ENCODE data around the gene SRGAP3. TPM values are rescaled to one million over a fixed set of nuclear protein-coding genes. Genes with fewer than 3 reads are reported as not detected.

Gene SRGAP3
- total RNA-seq, 2 donors from 2014 or later: 5.7 to 6.1 TPM

- Histone ChIP-seq H3K27ac (no peak overlapping the region), H3K27me3 (no peaks in the 10 kb centered on the region), H3K9ac (ENCODE audit: low read depth in 2 of 2, low read length in 2 of 2) (no peak overlapping the region), H3K9me3 (no peaks in the 10 kb centered on the region), H3K4me1 (no peaks in the 10 kb centered on the region), H3K36me3 (no peaks in the 10 kb centered on the region), H3K4me3 (no peak overlapping the region)
- intact Hi-C loops (cut with DNase I): loop anchor here (2.0 to 5.0 kb wide), 2 partner anchors 79 to 314 kb away; no protein-coding TSS in a partner anchor
- peak; percentile 57 for DNase-seq
- TF ChIP-seq CTCF (IDR thresholded peaks at IDR 0.05): peak; percentile 78
Observed at GRCh38 chr3:8987645-8988383, 261.6 kb downstream of the SRGAP3 start.

- intact Hi-C loops (cut with DNase I): loop anchor here (5.0 kb wide), 1 partner anchor 315 kb away; no protein-coding TSS in a partner anchor
Observed at GRCh38 chr3:8987226-8987625, 262.2 kb downstream of the SRGAP3 start.

GRCh38 chr3:8986741-8987140, 262.7 kb downstream of the SRGAP3 start:
- no peak overlapping the region for H3K27ac ChIP-seq
- H3K9me3 ChIP-seq: no peaks in the 10 kb centered on the region
- no peak overlapping the region for H3K9ac ChIP-seq (ENCODE audit: low read depth in 2 of 2, low read length in 2 of 2)
- H3K36me3 ChIP-seq: no peaks in the 10 kb centered on the region
- DNase-seq: no peak
- intact Hi-C loops (cut with DNase I): loop anchor here (5.0 kb wide), 1 partner anchor 316 kb away; no protein-coding TSS in a partner anchor
- TF ChIP-seq CTCF (IDR thresholded peaks at IDR 0.05): no peak
- no peaks in the 10 kb centered on the region for H3K4me1 ChIP-seq
- H3K27me3 ChIP-seq: no peaks in the 10 kb centered on the region
- no peak overlapping the region for H3K4me3 ChIP-seq

More at GRCh38 chr3:8987226-8987625, 262.2 kb downstream of the SRGAP3 start:
- Histone ChIP-seq H3K4me1 (no peaks in the 10 kb centered on the region), H3K9me3 (no peaks in the 10 kb centered on the region), H3K27ac (no peak overlapping the region), H3K4me3 (no peak overlapping the region), H3K36me3 (no peaks in the 10 kb centered on the region), H3K27me3 (no peaks in the 10 kb centered on the region), H3K9ac (ENCODE audit: low read depth in 2 of 2, low read length in 2 of 2) (no peak overlapping the region)
- no peak for TF ChIP-seq CTCF (IDR thresholded peaks at IDR 0.05)
- DNase-seq: no peak

- Histone ChIP-seq H3K9ac (ENCODE audit: low read depth in 2 of 2, low read length in 2 of 2) (no peak overlapping the region), H3K4me1 (no peaks in the 10 kb centered on the region), H3K4me3 (no peak overlapping the region), H3K9me3 (no peaks in the 10 kb centered on the region), H3K27ac (no peak overlapping the region), H3K36me3 (no peaks in the 10 kb centered on the region), H3K27me3 (no peaks in the 10 kb centered on the region)
- DNase-seq: no peak
- TF ChIP-seq CTCF (IDR thresholded peaks at IDR 0.05): no peak
- intact Hi-C loops (cut with DNase I): loop anchor here (5.0 kb wide), 1 partner anchor 316 kb away; no protein-coding TSS in a partner anchor
Observed at GRCh38 chr3:8985876-8986275, 263.6 kb downstream of the SRGAP3 start.

- intact Hi-C loops (cut with DNase I): loop anchor here (5.0 kb wide), 1 partner anchor 317 kb away; no protein-coding TSS in a partner anchor
- Histone ChIP-seq H3K27me3 (no peaks in the 10 kb centered on the region), H3K4me3 (no peak overlapping the region), H3K4me1 (no peaks in the 10 kb centered on the region), H3K9ac (ENCODE audit: low read depth in 2 of 2, low read length in 2 of 2) (no peak overlapping the region), H3K9me3 (no peaks in the 10 kb centered on the region), H3K27ac (no peak overlapping the region), H3K36me3 (no peaks in the 10 kb centered on the region)
- no peak for TF ChIP-seq CTCF (IDR thresholded peaks at IDR 0.05)
- DNase-seq: no peak
Observed at GRCh38 chr3:8985411-8985831, 264.0 kb downstream of the SRGAP3 start.

Measured in colonic mucosa (tissue), 4 donors.